Left cardiac atrium (tissue), 4 donors: ENCODE results near the gene RFXAP. TPM values are rescaled to one million over a fixed set of nuclear protein-coding genes. Genes with fewer than 3 reads are reported as not detected.

Experiments used
- ATAC-seq, 2 donors: fragments of 200-7000 bp; cut with Tn5 transposase; one replicate each; pipeline ENCODE4 v1.9.1; 2020; ENCODE audit warnings: mild to moderate bottlenecking in 2 of 2, moderate library complexity in 2 of 2
- DNase-seq: peaks from one replicate; pipeline ENCODE4 v3.0.0-alpha.2; 2020
- intact Hi-C, 2 donors: fragments of 100-400 bp; cut with DNase I; formaldehyde crosslinking; loops; one replicate each; pipeline versions ENCODE4 v1.14.1 to v1.15.1; 2022 to 2023
- total RNA-seq, 2 donors: library from RNA; stranded (reverse); fragmentation: NEBNext Ultra II Directional; extraction: Animal tissue kit (Norgen Biotek cat#: 25700); gene quantifications; one replicate each; pipeline ENCODE4 v1.2.1, GENCODE V29; 2021
- donor health status: DM: no; HTN: yes; CAD: no.
- donor health status: DM: no; HTN: yes; CAD: no; lungs with severe emphysema.
- donor health status: DM: yes; HTN: yes; CAD: no.
- donor health status: Dilated cardiomyopathy.

The RFXAP gene
- total RNA-seq, 2 donors from 2014 or later, result 2.7 to 3.5 TPM

DNA sequence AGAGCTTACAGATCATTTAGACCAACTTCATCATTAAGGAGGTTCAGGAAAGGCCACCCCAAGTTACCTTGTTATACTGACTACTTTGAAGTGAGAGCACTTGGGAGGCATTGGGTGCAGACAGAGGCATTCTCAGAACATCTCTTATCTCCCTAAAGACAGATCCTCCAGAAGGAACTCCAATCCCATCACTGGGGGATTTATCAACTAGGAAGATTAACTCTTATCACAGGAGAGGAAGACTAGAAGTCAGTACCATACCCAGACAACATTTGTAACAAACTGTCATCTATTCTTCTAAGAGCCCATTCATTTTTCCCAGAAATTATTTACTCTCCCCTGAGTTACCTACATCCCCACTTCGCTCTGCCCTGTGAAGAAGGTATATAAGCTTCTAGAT, 5.8 kb upstream of the RFXAP start:
- intact Hi-C loops, result no loop called here
- ATAC-seq, result no peak
- no peak for DNase-seq

- ATAC-seq (no peak), DNase-seq (no peak)
- intact Hi-C loops, result no loop called here
Observed at GRCh38 chr13:36814465-36814864, 4.6 kb upstream of the RFXAP start.

GRCh38 chr13:36815062-36815461, 4.0 kb upstream of the RFXAP start:
- intact Hi-C loops, result no loop called here
- ATAC-seq (no peak), DNase-seq (no peak)

GRCh38 chr13:36817996-36818803, 822 bp upstream of the RFXAP start:
- ATAC-seq (no peak), DNase-seq (no peak)
- intact Hi-C loops, result no loop called here

- intact Hi-C loops, result loop anchor here in 1 of 2 donors (1.0 kb wide), 1 partner anchor 18 kb away; no protein-coding TSS in a partner anchor
- no peak for DNase-seq
- peak; percentile 18 to 20 for ATAC-seq
Observed at GRCh38 chr13:36819739-36820090, 693 bp downstream of the RFXAP start.

DNA sequence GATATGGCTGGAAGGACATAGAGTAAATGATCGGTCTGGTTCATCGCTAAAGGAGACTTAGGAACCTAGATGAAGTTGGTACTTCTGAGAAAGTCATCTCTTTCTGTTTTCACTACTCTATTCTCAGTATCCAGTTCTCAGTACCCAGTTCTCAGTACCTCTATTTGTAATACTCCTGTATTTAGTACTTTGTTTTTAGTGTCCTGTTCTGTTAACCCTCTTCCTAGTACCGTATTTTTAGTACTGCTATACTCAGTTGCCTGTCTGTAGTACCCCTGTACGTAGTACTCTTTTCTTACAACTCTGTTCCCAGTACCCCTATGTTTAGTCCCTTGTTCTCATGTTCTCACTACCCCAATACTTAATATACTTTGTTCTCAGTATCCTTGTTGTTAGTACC, 1.2 kb downstream of the RFXAP start:
- intact Hi-C loops, result no loop called here
- no peak for ATAC-seq
- no peak for DNase-seq

DNA sequence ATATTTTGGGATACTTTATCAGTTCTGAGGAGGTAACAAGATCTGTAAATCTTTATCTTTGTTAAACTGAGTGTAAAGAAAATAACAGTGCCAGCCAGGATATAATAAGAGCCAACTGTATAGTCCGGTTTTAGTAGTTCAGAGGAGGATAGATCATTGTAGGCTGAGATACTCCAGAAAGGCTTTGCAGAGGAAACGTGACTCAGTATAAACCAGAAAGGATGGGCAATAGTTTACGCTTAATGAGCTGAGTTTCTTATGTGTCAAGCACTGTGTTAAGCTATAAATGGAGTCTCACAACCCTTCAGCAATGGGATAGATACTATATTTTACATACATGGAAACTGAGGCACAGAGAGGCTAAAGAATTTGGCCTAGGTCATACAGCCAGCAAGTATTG, 3.8 kb downstream of the RFXAP start:
- DNase-seq, result no peak
- intact Hi-C loops, result no loop called here
- no peak for ATAC-seq

DNA sequence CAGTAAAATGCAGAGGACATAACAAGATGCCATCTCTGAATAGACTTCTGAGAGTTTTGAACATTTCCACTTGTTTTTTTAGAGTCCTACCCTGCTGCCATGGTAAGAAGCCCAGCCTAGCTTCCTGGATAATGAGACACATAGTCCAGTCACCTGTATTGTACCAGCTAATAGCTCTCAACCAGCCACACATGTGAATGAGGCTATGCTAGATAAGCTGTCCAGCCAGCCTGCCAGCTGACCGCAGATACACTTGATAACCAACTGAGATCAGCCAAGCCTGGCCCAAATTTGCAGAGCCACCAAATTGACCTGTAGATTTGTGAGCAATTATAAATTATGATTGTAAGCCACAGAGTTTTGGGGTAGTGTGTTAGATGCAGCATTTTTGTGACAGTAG, 10.7 kb downstream of the RFXAP start:
- ATAC-seq (no peak), DNase-seq (no peak)
- intact Hi-C loops, result no loop called here

GRCh38 chr13:36831291-36831690, 12.3 kb downstream of the RFXAP start:
- ATAC-seq (no peak), DNase-seq (no peak)
- intact Hi-C loops, result no loop called here

DNA sequence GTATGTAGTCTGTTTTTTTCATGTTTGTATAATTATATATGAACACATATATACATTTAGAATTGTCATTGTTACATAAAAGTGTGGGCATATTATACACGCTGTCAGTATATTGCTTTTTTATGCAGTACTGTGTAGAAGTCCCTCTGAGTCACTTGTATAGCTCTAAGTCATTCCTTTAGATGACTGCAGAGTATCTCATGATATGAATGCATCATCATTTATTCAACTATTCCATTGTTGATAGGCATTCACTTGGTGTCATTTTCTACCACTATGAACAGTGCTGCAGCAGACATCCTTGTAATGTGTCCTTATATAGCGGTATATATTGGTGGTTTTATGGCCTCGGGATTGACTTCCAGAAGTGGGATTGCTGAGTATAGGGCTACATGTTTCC, 15.3 kb downstream of the RFXAP start:
- intact Hi-C loops, result no loop called here
- ATAC-seq (no peak), DNase-seq (no peak)

DNA sequence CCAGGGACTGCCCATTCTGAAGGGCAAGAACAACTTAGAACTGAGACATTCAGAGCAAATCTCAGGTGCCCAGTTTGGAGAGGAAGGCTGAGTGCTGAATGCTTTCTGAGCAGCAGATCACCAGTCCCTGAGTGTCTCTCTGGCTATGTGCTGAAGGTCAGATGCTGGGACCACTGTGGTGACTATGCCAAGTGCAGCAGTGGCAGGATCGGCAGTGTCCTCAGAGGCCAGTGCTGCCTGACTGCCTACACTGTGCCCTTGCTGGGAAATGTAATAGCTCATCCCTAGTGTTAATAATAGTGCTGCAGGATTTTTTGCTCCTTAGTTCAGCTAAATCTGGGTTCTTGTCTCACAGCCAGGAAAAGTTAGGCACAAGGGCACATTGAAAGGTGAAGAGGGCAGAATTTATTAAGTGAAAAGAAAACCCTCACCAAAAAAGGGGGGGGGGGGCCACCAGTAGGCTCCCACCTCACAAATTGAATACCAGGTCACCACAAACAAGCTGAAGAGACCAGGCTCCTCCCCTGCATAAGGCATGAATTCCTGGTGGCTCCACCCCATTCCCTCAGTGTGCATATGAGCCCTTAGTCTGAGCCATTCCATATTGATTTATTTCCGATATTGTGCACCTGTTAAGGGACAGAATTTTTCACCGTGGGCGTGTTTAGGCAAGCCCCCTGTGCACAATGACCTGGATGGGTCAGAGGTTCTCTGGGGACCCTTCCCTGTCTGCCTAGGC, 18.5 kb downstream of the RFXAP start:
- DNase-seq (no peak), ATAC-seq (peak; percentile 81 to 87)
- intact Hi-C loops, result loop anchor here in 1 of 2 donors (1.0 kb wide), 1 partner anchor 18 kb away; the partner anchor contains the start of gene RFXAP

GRCh38 chr13:36839281-36839680, 20.3 kb downstream of the RFXAP start:
- ATAC-seq (no peak), DNase-seq (no peak)
- intact Hi-C loops, result no loop called here

- intact Hi-C loops, result no loop called here
- no peak for ATAC-seq
- DNase-seq, result no peak
Observed at GRCh38 chr13:36839981-36840380, 21.0 kb downstream of the RFXAP start.

DNA sequence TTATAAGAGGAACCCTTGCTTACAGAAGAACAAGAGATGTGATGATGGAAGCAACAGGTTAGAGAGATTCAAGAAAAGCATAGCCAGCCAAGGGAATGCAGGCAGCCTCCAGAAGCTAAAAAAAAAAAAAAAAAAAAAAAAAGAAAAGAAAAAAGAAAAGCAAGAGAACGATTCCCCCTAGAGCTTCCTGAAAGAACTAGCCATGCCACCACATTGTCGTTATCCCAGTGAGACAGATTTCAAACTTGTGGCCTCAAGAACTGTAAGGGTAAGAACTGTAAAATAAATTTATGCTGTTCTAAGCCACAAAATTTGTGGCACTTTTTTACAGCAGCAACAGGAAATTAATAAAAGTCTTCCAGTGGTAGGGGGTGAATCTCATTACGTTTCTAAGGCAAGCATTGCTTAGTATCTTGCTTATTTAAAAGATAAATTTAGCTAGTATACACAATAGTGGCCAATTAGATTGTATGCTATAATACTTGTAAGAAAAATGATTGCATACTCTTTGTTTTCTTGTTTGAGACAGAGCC, 21.8 kb downstream of the RFXAP start:
- intact Hi-C loops, result no loop called here
- ATAC-seq (no peak), DNase-seq (no peak)

DNA sequence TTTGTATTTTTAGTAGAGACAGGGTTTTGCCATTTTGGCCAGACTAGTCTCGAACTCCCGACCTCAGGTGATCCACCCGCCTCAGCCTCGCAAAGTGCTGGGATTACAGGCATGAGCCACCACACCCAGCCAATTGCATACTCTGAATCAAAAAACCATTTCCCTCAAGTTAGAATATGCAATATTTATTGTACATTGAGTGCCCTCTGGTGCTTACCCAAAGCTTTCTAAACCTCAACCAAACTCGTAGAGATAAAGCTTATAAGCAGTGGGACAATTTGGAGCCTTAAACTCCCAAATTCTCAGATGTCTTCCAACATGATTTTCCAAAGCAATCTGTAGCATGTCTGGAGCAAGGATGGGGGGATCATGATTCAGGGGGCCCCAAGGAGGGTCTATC, 22.4 kb downstream of the RFXAP start:
- DNase-seq, result no peak
- intact Hi-C loops, result no loop called here
- no peak for ATAC-seq

DNA sequence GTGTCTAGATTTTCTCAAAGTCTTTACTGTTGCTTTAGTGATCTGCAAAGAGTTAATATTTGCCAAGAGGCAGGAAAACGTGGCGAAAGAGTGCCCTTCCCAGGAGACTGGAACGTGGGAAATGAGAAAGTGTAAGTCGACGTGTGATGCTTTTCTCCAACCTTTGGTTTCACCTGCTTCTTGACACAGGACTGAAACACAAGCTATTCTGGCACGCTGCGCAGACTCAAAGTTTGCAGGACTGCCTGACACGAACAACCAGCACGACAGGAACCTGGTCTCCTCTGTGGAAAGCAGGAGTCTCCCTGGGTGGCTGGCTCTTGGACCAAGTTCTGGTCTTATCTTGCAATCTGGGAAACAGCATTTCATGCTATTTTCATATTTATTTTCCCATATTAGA, 28.6 kb downstream of the RFXAP start:
- DNase-seq, result no peak
- intact Hi-C loops, result no loop called here
- no peak for ATAC-seq

DNA sequence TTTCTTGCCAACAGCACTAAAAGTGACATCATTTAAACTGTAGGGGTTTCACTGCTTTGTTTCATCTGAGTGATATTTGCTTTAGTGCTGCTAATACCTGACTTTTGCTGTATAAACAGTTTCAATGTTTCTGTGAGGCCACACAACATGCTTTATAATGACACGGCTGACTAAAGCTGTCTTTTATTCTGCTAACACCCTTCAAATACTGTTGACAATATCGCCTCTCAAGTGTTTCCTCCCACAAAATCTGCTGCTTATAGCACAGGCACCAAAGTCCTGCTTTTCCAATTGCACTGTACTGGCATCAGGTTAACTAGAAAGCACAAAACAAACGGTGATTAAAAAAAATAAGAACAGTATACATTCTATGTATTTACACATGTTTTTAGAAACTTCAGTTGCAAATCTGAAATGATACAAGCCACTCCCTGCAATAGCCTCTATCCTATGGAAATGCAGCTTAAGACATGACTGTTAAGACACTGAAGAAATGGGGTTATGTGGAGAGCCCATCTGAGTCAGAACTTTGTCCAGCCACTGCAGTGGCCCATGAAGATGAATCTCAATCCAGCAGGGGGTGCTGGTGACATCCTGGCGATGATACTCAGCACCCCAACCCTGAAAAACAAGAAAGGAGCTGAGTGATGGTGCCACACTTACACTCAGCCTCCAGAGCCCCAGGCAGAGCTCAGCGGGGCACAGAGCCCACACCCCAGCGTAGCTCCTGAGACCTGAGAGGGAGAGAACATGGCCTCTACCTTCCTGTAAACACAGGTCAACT, 29.4 kb downstream of the RFXAP start:
- no peak for DNase-seq
- intact Hi-C loops, result no loop called here
- peak; percentile 26 to 30 for ATAC-seq

GRCh38 chr13:36850790-36851438, 31.9 kb downstream of the RFXAP start:
- no peak for ATAC-seq
- intact Hi-C loops, result no loop called here
- DNase-seq, result no peak

- intact Hi-C loops, result loop anchor here in 1 of 2 donors (5.0 kb wide), 1 partner anchor 125 kb away; no protein-coding TSS in a partner anchor
- ATAC-seq, result peak in 1 of 2 donors; percentile 53
Observed at GRCh38 chr13:36857253-36857652, 38.2 kb downstream of the RFXAP start.

More at GRCh38 chr13:36857253-36857652, 38.2 kb downstream of the RFXAP start:
- DNase-seq, result no peak
